ENCODE measurements around the gene XRCC1. TPM values are rescaled to one million over a fixed set of nuclear protein-coding genes. Genes with fewer than 3 reads are reported as not detected.

Gene XRCC1
- total and polyA plus RNA-seq, 2 of the 8 experiments (the other 6 are each of a cell fraction or from before 2014, with no cell fraction given): 42.5 to 44.4 TPM

GRCh38 chr19:43594081-43594697 is 18.9 kb upstream of the XRCC1 start:
- no peak overlapping the region for H4K8ac ChIP-seq (ENCODE audit: extremely low read depth, insufficient read depth, low read length)
- H3K79me1 ChIP-seq (ENCODE audit: low read depth, low read length): peaks cover 7% of the 10 kb centered on the region
- H2BK15ac ChIP-seq (ENCODE audit: low read length): no peak overlapping the region
- no peak for FAIRE-seq
- no peak overlapping the region for H2BK12ac ChIP-seq (ENCODE audit: low read depth, low read length)
- no peaks in the 10 kb centered on the region for H3K9me3 ChIP-seq (ENCODE audit: insufficient read depth in 2 of 2, low read depth in 1 of 2, low read length in 1 of 2)
- DNase-seq (ENCODE audit: low read depth in 1 of 2, low spot score in 2 of 2): no peak
- H2AK5ac ChIP-seq (ENCODE audit: low read depth, low read length): no peak overlapping the region
- peaks cover 3 to 6% of the 10 kb centered on the region in 2 experiments for H4K20me1 ChIP-seq (replicated peaks in 1 of 2; ENCODE audit: control insufficient read depth in 1 of 2, insufficient read depth in 2 of 2, low read length in 2 of 2)
- H3K4me2 ChIP-seq (ENCODE audit: insufficient read depth in 1 of 2, low read depth in 2 of 2, low read length in 2 of 2): peak overlapping the region in 1 of 2 experiments; percentile 89; a peak in 1 of 4 replicates
- no peak overlapping the region for H3K23ac ChIP-seq (ENCODE audit: insufficient read length)
- peaks cover 3 to 26% (median 10%) of the 10 kb centered on the region in 4 experiments; a peak in 5 of 8 replicates for H3K36me3 ChIP-seq (ENCODE audit: control insufficient read depth in 2 of 4, insufficient read depth in 4 of 4, low read length in 3 of 4)
- no peak overlapping the region for H2BK5ac ChIP-seq (ENCODE audit: low read depth, low read length)
- peaks cover 5 to 20% of the 10 kb centered on the region in 2 experiments for H3K79me2 ChIP-seq (ENCODE audit: control insufficient read depth in 1 of 2, insufficient read depth in 2 of 2, low read length in 2 of 2)
- no peak overlapping the region for H2AFZ ChIP-seq (ENCODE audit: low read length)
- POLR2A ChIA-PET (ENCODE audit: partially characterized antibody): interaction anchor here (0.6 to 3.9 kb wide), 10 partner anchors 11 to 74 kb away, joined by 3 to 36 read pairs (median 4); partner anchors contain the start of genes PINLYP, XRCC1 and ZNF575
- no peak overlapping the region for H3K18ac ChIP-seq (ENCODE audit: extremely low read depth, low read length)
- no peak overlapping the region for H3K56ac ChIP-seq (replicated peaks; ENCODE audit: insufficient read length, low read depth, low read length)
- H2BK20ac ChIP-seq (ENCODE audit: low read length): no peak overlapping the region
- H3K4me1 ChIP-seq (replicated peaks in 1 of 4; ENCODE audit: control insufficient read depth in 3 of 4, insufficient read depth in 4 of 4, low read length in 3 of 4): peaks cover 2 to 6% (median 3%) of the 10 kb centered on the region in 4 experiments; a peak in 6 of 7 replicates
- H2BK120ac ChIP-seq (replicated peaks; ENCODE audit: low read depth, low read length): no peak overlapping the region
- 87% methylated on average over 10 of the region's 10 CpGs; no CpG with 5 or more reads in 1 of the 2 experiments for WGBS, 2 experiments (ENCODE audit: extremely low coverage in 1 of 2, insufficient coverage in 1 of 2, insufficient read length in 1 of 2, insufficient replicate concordance in 2 of 2, low coverage in 1 of 2, low lambda C conversion rate in 2 of 2, missing lambda C conversion rate in 1 of 2)
- H3K23me2 ChIP-seq (ENCODE audit: low read depth, low read length): peaks cover 16% of the 10 kb centered on the region; the same call in 1 of the 2 replicates
- no peak overlapping the region for H3K27ac ChIP-seq (ENCODE audit: low read depth, low read length)
- H3K27me3 ChIP-seq (replicated peaks in 1 of 4; ENCODE audit: control insufficient read depth in 3 of 4, extremely low read depth in 1 of 4, insufficient read depth in 3 of 4, low read length in 3 of 4): no peaks in the 10 kb centered on the region
- no peak overlapping the region for H3K14ac ChIP-seq (ENCODE audit: insufficient read length)
- H4K91ac ChIP-seq (replicated peaks; ENCODE audit: insufficient read length, low read length): no peak overlapping the region
- no peak overlapping the region for H4K5ac ChIP-seq (ENCODE audit: insufficient read length, low read depth, low read length)
- H3K4ac ChIP-seq (replicated peaks; ENCODE audit: insufficient read length, low read depth, low read length): no peak overlapping the region
- H3K9ac ChIP-seq (replicated peaks in 1 of 4; ENCODE audit: extremely low read depth in 1 of 4, low read depth in 3 of 4, low read length in 3 of 4): no peak overlapping the region
- CTCF ChIA-PET (ENCODE audit: partially characterized antibody): interaction anchor here (0.6 to 6.5 kb wide), 45 partner anchors 10 to 1571 kb away, joined by 3 to 92 read pairs (median 4); partner anchors contain the start of genes ETHE1, PINLYP, XRCC1 and ZNF428
- no peak overlapping the region; a peak in 1 of 8 replicates for H3K4me3 ChIP-seq (ENCODE audit: extremely low read depth in 1 of 4, insufficient read depth in 2 of 4, low read depth in 3 of 4, low read length in 4 of 4)
- TF ChIP-seq BACH1 (IDR thresholded peaks at IDR 0.05; ENCODE audit: low read length): no peak
- no peak for TF ChIP-seq TCF12 (IDR thresholded peaks at IDR 0.05; ENCODE audit: low read depth, low read length)
- no peak for TF ChIP-seq ATF2 (IDR thresholded peaks at IDR 0.05; ENCODE audit: low read length)
- TF ChIP-seq CBX5 (IDR thresholded peaks at IDR 0.05; ENCODE audit: low read depth, low read length): no peak
- TF ChIP-seq POU5F1 (IDR thresholded peaks at IDR 0.05; ENCODE audit: low read depth, low read length): no peak
- no peak for TF ChIP-seq RXRA (IDR thresholded peaks at IDR 0.05; ENCODE audit: insufficient read depth, low read depth, low read length)
- no peak for TF ChIP-seq SP4 (IDR thresholded peaks at IDR 0.05; ENCODE audit: low read length)
- no peak for TF ChIP-seq RNF2 (IDR thresholded peaks at IDR 0.05; ENCODE audit: borderline replicate concordance, low read depth, low read length, missing control alignments, poor library complexity, severe bottlenecking)
- no peak for TF ChIP-seq RFX5 (IDR thresholded peaks at IDR 0.05; ENCODE audit: borderline replicate concordance, low read depth, low read length)
- TF ChIP-seq ASH2L (IDR thresholded peaks at IDR 0.05; ENCODE audit: low read length): no peak
- TF ChIP-seq SP1 (IDR thresholded peaks at IDR 0.05; ENCODE audit: low read depth, low read length): no peak
